NOMO-1 treated with dmso at 0.1 percent for 144 hours (cell line): ENCODE results near the gene GAL3ST2.
"Not testable (repeated sequence)": the region's sequence is repeated elsewhere in the genome, so short reads cannot be mapped to it uniquely, and the experiment has no call there.

ENCODE experiments used
- DNase-seq: peaks from one replicate; lab custom pipeline; 2025; ENCODE audit not compliant: unreplicated experiment; lab: John Stamatoyannopoulos, UW

Gene GAL3ST2

DNA sequence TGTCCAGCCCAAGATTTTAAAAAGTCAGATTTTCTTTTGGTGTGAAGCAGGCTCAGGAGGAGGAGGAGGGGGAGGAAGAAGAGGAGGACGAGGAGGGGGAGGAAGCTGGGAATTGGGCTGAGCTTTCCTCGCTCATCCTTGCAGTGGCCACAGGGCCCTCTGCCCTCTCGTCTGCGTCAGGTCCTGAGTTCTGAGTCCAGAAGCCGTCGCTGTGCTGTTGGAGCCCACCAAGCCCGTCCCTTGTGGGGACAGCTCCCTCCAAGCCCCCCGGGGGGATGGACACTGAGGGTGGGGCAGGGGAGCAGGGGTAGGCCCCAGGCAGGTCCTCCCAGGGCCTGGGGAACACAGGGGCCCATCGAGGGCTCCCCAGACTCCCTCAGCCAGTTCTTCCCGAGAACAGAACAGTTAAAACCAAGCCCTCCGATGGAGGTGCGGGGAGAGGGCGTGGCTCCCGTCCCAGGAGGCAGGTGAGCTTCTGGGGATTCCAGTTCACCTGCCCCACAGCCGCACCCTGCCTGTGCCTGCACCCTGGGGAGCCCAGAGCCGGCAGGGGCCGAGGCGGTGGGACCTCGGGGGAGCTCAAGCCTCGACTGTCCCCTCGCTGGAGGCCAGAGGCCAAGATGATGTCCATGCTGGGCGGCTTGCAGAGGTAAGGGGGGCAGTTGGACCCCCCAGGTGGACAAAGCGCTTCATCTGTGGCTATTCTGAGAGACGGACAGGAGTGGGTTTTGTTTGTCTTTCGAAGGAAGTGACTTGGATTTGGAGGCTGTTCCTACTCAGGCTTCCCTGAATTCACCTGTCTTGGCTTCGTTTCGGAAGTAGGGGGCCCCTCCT lies at the start of gene GAL3ST2:
Gene GAL3ST2 (plus strand): TSS at position 487 of the 834 bp plus-strand sequence. CDS start 134 bp downstream, at position 621.
- no peak for DNase-seq

- DNase-seq: no peak
These were observed 48.6 kb upstream of the GAL3ST2 start for GRCh38 chr2:241728000-241728399.

- DNase-seq: no peak
These were observed 48.0 kb upstream of the GAL3ST2 start for GRCh38 chr2:241728627-241729026.

- no peak for DNase-seq
These were observed 46.8 kb upstream of the GAL3ST2 start for GRCh38 chr2:241729868-241730267.

GRCh38 chr2:241730671-241731293 lies 45.8 kb upstream of the GAL3ST2 start:
- DNase-seq: no peak

DNA sequence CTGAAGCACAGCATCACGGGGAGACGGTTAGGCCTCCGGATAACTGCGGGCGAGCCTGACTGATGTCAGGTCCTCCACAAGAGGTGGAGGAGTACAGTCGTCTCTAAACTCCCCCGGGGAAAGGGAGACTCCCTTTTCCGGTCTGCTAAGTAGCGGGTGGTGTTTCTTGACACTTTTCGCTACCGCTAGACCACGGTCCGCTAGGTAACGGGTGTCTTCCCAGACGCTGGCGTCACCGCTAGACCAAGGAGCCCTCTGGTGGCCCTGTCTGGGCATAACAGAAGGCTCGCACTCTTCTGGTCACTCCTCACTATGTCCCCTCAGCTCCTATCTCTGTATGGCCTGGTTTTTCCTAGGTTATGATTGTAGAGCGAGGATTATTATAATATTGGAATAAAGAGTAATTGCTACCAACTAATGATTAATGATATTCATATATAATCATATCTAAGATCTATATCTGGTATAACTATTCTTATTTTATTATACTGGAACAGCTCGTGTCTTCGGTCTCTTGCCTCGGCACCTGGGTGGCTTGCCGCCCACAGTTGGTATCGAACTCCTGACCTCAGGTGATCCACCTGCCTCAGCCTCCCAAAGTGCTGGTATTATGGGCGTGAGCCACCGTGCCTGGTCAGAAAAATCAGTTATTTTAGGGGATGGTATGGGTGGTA lies 44.0 kb upstream of the GAL3ST2 start:
- not testable (repeated sequence) for DNase-seq

GRCh38 chr2:241733391-241734207 lies 43.0 kb upstream of the GAL3ST2 start:
- no peak for DNase-seq

DNA sequence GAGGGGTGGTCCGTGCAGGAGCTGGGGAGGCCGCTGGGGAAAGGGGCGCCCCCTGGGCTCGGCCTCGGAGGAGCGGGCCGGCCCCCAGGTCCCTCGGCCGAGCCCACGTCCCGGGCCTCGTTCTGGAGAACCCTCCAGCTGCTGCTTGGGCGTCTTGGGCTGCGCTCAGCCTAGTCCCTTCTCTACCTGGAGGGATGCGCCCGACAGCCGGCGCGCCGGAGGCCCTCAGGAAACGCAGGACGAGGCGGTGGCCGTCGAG lies 42.5 kb upstream of the GAL3ST2 start:
- DNase-seq: no peak

DNA sequence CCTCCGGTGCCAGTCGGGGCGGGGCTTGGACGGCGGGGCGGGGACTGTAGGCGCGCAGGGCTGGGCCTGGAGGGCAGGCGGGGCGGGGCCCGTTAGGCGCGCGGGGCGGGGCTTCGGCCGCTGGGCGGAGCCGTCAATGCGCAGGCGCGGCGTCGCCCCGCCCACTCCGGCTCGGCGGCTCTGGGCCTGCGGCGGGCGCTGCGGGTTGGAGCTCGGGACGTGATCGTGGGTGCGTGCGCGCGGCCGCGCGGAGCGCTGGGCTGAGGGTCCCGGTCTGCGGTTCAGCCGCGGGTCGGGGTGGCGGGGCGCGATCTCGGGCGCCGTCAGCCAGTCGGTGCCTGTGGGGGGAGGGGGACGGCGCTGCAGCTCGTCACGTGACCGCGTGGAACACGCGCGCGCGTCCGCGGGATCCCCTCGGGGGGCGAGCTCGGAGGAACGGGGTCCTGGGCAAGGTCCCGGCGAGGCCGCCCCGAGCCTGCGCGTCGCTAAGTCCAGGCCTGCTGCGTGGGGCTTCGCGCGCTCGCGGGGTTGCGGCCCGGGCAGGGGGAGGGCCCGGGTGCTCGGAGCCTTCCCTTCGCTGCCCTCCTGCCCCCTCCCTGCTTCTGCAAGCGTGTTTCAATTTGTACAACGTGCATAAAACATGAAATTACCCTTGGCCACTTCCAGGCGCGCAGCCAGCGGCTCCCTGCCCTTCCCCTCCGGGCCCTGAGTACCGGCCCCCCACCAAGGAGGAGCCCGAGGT lies 42.0 kb upstream of the GAL3ST2 start, which contains the start of gene D2HGDH:
Gene D2HGDH (plus strand): TSS at position 164 of the 742 bp plus-strand sequence. CDS start 595 bp downstream, outside the sequence.
- peak; percentile 70 for DNase-seq

DNA sequence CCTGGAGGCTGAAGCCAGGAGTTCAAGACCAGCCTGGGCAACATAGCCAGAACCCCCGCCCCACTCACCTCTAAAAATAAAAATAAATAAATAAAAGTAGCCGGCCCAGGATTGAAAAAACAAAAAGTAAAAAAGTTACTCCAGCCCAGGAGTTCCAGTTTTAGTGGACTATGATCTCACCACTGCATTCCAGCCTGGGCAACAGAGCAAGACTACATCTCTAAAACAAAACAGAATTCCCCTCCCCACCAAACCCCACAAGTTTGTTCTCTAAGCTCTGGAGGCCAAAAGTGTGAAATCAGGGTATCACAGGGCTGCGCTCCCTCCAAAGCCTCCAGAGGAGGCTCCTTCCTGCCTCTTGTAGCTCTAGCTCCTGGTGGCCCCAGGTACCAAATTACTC lies 40.5 kb upstream of the GAL3ST2 start:
- DNase-seq: no peak

DNA sequence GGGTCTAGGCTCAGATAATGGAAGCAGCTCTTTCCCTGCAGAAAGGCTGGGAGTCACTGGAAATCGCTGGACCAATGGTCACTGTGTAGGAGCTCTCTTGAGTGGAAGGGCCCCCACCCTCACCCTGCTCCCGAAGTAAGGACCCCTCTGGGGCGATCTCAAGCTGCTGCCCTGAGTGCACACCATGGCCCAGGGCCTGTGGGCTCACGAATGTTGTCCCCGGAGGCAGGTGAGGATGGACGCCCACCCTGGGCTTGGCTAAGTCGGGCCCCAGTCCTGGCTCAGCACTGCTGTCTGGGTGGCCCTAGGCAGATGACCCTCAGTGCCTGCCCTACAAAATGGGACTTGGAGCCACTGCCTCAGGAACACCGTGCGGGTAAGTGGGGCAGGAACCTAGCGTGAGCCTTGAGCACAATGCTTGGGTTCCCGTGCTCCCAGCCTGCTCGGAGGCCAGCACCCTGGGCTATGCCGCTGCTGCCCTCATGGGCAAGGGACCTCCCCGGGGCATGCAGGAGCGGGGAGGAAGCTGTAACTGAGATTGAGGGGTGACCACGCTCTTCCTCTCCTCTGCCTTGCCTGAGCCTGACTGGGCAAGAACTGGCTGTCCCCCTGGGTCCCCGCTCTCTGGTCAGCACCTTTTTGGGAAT lies 38.5 kb upstream of the GAL3ST2 start:
- DNase-seq: no peak

DNA sequence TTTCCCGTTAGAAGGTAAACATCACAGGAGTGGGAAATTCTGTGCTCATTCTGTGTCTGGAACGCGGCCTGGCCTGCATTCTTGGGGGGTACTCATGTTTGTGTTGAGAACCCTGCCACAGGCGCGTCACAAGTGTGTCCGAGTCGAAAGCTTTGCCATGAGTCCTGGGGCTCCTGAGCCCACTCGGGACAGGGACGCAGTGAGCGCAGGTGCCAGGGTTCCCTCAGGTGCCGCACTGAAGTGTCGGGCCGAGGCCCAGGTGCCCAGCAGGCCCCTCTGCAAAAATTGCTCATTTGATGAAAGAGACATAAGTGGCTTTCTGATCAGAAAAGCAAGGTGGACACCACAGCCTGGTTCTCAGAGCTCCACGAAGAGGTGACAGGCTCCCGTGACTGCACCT lies 37.4 kb upstream of the GAL3ST2 start:
- no peak for DNase-seq

DNA sequence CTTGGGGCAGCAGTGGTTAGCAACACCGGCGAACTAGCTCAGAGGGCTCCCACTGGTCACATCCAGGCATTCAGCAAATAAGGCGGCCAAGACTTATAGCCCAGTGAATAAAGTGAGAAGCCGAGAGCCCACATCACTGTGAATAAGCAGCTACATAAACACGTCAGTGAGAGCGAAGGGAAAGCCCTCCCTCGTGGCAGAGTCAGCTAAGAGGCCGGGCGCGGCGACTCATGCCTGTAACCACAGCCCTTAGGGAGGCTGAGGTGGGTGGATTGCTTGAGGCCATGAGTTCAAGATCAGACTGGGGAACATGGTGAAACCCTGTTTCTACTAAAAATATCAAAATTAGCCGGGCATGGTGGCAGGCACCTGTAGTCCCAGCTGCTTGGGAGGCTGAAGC lies 37.0 kb upstream of the GAL3ST2 start:
- no peak for DNase-seq

DNA sequence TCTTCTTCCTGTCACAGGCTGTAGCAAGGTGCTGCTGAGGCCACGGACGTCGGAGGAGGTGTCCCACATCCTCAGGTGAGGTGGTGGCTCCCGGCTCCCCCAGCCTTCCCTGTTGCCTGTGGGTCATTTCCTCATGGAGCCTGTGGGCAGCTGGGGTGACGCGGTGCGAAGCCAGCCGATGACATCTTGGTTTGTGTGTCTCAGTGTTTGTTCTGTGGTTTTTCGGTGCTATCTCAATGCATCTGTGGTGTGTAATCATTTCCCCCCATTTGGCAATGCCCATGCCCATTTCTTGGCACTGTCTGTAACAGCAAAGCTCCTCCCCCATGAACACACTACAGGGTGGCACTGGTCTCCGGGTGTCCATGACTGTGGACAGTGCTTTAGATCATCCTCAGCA lies 35.6 kb upstream of the GAL3ST2 start:
- DNase-seq: no peak

GRCh38 chr2:241742320-241742939 lies 34.2 kb upstream of the GAL3ST2 start:
- no peak for DNase-seq

DNA sequence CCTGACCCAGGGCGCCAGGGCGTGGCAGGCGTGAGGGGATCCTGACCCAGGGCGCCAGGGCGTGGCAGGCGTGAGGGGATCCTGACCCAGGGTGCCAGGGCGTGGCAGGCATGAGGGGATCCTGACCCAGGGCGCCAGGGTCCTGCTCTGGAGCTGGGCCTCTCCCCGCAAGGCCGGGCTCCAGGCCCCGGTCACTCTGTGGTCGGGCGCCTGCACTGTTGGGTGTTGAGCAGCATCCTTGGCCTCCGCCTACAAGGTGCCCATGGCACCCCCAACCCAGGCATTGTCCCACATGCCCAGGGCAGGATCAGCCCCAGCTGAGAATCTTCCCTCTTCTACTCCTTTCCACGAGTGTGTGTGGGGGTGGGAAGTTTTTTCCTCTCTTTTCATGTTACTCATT lies 33.6 kb upstream of the GAL3ST2 start:
- not testable (repeated sequence) for DNase-seq

- no peak for DNase-seq
These were observed 33.0 kb upstream of the GAL3ST2 start for GRCh38 chr2:241743620-241744019.

- DNase-seq: no peak
These were observed 32.4 kb upstream of the GAL3ST2 start for GRCh38 chr2:241744028-241744754.

- no peak for DNase-seq
These were observed 31.3 kb upstream of the GAL3ST2 start for GRCh38 chr2:241745276-241745675.
